Measurements from ENCODE around the gene GINM1.

GRCh38 chr6:149580880-149581279, 14.7 kb downstream of the GINM1 start:
- TF ChIP-seq CTCF (IDR thresholded peaks at IDR 0.05) (no peak), POLR2A (IDR thresholded peaks at IDR 0.05) (no peak)
